Non-pigmented ciliary epithelial cell (primary cell): Measurements from ENCODE around the gene DNAAF5.

Experiments used
- DNase-seq: peaks from one replicate; pipeline ENCODE4 v3.0.0-alpha.2; 2010; ENCODE audit warnings: low read depth

The DNAAF5 gene

DNA sequence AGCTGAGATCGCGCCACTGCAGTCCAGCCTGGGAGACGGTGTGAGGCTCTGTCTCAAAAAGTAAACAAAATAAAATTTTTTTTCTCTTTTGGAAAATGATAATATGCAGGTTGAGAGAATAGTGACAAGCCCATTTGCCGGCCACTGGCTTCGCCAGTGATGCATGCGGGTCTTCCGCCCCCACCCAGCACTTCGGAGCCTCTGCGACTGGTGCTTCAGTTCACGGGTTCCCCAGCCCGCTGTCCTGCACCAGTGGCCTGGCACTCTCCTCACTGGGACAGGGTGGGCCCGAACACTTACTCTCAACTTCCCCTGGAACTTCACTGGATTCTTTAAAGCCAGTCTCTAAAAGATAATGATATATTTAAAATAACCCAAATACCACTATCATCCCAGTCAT is 108.5 kb downstream of the DNAAF5 start:
- no peak for DNase-seq

DNA sequence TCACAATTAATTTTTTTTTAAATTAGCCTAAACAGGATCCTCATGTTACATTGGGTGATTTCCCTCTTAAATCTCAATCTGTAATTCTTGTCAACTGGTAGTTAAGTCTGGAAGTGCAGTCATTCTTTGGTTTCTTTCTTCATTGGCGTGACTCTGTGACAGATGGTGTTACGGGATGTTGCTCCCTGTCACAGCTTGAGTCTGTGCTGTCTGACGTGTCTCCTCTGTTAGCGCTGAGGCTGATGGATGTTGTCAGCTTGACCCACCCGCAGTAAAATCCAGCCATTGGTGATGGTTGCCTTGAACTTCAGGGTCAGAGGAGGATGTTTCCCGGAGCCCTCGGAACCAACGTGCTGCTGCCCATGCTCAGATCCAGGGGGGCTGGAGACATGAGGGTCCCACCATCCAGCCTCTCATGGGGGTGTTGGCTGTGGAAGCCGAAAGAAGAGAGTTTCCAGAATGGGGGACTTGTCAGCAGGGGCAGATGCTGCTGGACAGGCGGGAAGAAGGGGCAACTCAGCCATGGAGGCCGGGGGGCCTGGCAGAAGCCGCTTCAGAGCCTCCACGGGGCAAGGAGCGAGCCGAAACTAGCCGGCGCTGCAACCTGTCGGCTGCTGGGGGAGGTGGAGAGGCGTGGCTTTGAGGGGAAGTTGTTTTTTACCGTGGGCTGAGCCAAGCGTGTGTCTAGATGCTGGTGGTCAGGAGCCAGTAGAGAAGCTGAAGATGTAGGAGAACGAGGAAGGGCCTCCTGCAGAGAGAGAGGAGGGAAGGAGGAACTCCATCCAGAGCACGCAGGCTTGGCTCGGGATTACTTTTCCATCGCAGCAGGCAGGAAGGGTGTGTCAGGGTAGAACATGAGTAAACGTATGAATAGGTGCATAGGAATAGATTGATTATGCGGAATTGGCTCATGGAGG is 109.2 kb downstream of the DNAAF5 start:
- no peak for DNase-seq
